HuH-7.5 (cell line): ENCODE results near the gene ADAMTSL1.

Experiments
- DNase-seq: peaks from one replicate; pipeline ENCODE4 v3.0.0; 2011; ENCODE audit warnings: low spot score

The ADAMTSL1 gene

GRCh38 chr9:18666986-18667772 lies 193.2 kb downstream of the ADAMTSL1 start:
- DNase-seq, result no peak

GRCh38 chr9:18668944-18669343 lies 195.0 kb downstream of the ADAMTSL1 start:
- DNase-seq, result no peak

GRCh38 chr9:18672706-18673105 lies 198.8 kb downstream of the ADAMTSL1 start:
- no peak for DNase-seq

GRCh38 chr9:18673179-18673578 lies 199.2 kb downstream of the ADAMTSL1 start:
- no peak for DNase-seq

- no peak for DNase-seq
Measured at GRCh38 chr9:18675332-18675731, 201.4 kb downstream of the ADAMTSL1 start.

- DNase-seq, result no peak
Measured at GRCh38 chr9:18675973-18676372, 202.0 kb downstream of the ADAMTSL1 start.

GRCh38 chr9:18676525-18676924 lies 202.6 kb downstream of the ADAMTSL1 start:
- no peak for DNase-seq

- no peak for DNase-seq
Measured at GRCh38 chr9:18678821-18679590, 205.1 kb downstream of the ADAMTSL1 start.

- no peak for DNase-seq
Measured at GRCh38 chr9:18682907-18683306, 209.0 kb downstream of the ADAMTSL1 start.

DNA sequence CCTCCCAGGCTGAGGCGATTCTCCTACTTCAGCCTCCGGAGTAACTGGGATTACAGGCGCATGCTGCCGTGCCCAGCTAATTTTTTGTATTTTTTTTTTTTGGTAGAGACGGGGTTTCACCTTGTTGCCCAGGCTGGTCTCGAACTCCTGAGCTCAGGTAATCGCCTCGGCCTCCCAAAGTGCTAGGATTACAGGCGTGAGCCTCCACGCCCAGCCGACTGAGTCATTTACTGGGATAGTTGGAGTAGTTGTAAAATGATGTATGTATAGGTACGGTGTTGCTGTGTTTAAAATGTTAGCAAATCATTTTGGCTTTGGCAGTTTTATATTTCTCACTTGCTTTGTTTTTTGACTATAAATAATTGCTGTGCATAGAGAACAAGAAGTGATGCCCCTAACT lies 209.4 kb downstream of the ADAMTSL1 start:
- no peak for DNase-seq

- no peak for DNase-seq
Measured at GRCh38 chr9:18683851-18684250, 209.9 kb downstream of the ADAMTSL1 start.

- DNase-seq, result no peak
Measured at GRCh38 chr9:18684593-18685317, 210.8 kb downstream of the ADAMTSL1 start.

DNA sequence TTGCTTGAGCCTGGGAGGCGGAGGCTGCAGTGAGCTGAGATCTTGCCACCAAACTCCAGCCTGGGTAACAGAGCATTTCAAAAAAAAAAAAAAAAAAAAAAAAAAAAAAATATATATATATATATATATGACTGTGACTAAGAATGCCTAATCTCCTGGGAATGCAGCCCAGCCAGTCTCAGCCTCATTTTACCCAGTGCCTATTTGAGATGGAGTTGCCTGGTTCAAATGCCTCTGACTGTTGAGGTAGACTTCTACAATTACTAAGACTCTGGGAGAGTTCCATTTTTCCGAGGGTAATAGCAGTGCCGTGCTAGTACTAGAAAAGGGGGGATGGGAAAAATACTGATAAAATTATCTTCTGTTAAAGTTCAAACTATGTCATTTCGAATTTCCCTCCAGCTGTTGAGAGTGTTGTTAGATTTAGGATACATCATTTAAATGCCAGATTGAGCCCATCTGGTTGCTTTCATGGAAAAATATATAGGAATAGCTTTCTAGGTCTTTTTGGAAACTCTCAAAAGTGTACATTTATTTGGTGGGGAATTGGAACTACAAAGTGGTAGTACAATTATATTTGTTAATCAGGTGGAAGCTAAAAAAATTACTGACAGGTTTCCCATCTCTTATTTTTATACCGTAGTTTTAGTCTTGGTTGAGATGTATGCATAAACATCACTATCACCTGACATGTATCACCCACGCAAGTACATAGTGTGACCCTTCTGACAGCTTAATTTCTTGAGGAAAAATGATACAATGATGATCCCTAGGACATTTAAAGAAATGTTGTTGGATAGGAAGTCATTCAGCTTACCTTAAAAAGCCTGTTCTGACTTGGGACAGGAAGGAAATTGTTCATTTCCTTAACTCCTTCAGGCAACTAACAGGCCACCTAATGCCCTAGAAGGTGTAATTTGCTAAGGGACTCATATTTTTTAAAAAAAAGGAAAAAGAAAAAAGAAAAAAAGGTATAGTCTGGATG lies 214.9 kb downstream of the ADAMTSL1 start:
- no peak for DNase-seq

DNA sequence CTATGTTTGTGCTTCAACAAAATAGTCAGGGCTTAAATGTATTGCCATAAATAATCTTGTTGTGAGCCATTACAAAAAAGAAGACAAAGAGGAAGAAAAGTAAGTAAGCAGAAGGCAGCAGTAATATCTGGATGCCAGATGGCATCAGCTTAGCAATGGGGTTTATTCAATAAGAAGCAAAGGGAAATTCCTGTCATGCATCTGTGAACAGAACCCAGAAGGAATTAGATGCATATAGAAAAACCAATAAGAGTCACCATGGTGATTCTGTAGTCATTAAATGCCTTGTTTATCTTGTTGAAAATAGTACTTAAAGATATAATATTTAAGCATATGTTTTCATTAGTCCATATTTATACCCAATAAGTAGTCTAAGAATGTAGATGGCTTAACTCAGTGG lies 216.0 kb downstream of the ADAMTSL1 start:
- no peak for DNase-seq

DNA sequence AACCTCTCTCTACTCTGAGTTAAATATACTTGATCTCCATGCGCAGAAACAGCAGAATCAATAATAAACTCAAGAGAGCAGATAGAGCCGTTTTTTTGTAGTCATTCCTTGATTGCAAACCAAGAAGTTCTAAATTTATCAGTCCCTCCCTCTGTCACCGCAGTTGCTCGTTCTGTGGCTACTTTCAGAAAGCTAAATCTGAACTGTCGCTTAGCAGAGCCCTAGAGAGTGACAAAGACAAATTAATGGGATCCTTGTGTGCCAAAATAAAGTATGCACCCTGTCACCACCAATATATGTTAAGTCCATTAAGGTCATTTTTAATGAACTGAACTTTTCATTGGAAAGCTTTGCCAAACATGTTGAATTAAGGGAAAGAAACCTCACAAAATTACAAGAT lies 218.3 kb downstream of the ADAMTSL1 start:
- DNase-seq, result no peak

DNA sequence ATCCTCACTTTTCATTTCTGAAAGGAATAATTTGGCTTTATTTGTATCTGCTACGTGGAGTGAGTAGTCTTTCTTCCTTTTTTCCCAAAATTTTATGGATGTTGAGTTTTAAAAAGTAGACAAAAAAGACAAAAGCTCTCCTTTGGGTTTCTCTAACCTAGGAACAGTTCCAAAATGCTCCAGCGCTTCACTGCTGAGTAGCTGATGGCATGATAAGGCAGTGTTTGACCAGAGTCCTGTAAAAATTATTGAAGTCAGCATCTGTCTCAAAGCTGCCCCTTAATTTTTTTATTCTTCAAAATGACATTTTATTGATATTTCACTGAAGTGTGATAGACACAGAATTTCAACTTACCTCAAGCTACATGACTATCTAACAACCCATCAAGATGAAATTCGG lies 219.0 kb downstream of the ADAMTSL1 start:
- no peak for DNase-seq

- DNase-seq, result no peak
Measured at GRCh38 chr9:18694959-18695668, 221.2 kb downstream of the ADAMTSL1 start.

- no peak for DNase-seq
Measured at GRCh38 chr9:18698992-18699391, 225.0 kb downstream of the ADAMTSL1 start.

GRCh38 chr9:18699764-18700163 lies 225.8 kb downstream of the ADAMTSL1 start:
- no peak for DNase-seq

GRCh38 chr9:18700714-18701113 lies 226.8 kb downstream of the ADAMTSL1 start:
- DNase-seq, result no peak
